Omental fat pad (tissue), 4 donors: ENCODE results near the gene NOXA1. TPM values are rescaled to one million over a fixed set of nuclear protein-coding genes. Genes with fewer than 3 reads are reported as not detected.
A peak's percentile ranks its signal among the peaks of the same experiment; 100 is the strongest.

Experiments used
- ATAC-seq: fragments of 150-250 bp; one replicate; pipeline ENCODE4 v1.9.1; 2016; ENCODE audit warnings: mild to moderate bottlenecking, moderate library complexity; ENCODE audit not compliant: low FRiP score
- DNase-seq: peaks from one replicate; pipeline ENCODE4 v3.0.0-alpha.2; 2019; ENCODE audit warnings: low spot score
- CTCF ChIP-seq, 3 donors: fragments of 450-650 bp; IDR thresholded peaks; one replicate each; pipeline ENCODE4 v1.5.1; 2016 to 2017; ENCODE audit warnings: antibody characterized with exemption in 3 of 3, mild to moderate bottlenecking in 3 of 3, moderate library complexity in 2 of 3
- total RNA-seq, 4 donors: library from RNA; depleted of rRNA; stranded (reverse); fragments of >200 nt; gene quantifications; one replicate each; pipeline ENCODE4 v1.1.0, GENCODE V29; 2016

Gene NOXA1
- total RNA-seq, 4 donors from 2014 or later: 0.84 to 3.8 (median 2.1) TPM

DNA sequence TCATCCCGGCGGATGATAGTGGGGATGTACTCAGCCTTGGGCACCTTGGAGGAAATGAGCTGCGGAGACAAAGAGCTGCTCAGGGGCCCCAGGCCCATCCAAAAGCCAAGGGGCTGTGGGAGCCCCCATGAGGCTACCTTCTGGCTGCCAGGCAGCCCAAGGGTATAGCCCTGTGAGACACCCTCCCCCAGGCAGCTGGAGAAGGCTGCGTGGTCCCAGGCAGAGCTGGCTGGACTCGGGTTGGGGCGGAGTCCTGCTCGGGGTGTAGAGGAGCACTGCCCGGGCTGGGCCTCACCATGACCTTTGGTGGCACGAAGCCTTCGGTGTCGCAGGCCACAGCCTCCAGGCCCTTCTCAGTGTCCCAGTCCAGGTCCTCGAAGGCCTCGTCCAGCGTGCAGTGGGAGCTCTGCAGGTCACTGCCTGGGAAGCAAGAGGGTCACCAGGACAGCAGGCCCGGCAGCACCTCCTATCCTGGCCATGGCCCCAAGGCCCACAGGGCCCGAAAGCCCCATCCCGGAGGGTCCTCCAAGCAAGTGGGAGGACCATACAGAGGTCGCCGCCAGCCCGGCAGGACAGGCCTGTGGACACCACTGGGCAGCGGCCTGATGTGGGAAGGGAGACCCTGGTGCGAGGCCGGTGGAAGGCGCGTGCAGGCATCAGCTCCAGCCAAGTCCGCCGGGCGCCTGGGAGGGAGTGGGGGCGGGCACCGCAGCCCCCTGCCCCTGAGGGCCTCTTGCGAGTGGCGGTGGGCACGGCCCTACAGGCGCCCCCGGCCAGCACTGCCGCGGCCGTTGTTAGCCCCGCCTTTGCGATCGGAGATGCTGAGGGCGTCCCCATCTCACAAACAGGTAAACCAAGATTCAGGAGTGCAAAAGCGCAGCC is 29.8 kb downstream of the NOXA1 start:
- no peak for TF ChIP-seq CTCF (IDR thresholded peaks at IDR 0.05)
- no peak for ATAC-seq
- DNase-seq: no peak

GRCh38 chr9:137453643-137454081 is 30.5 kb downstream of the NOXA1 start:
- DNase-seq: no peak
- TF ChIP-seq CTCF (IDR thresholded peaks at IDR 0.05): no peak
- ATAC-seq: peak; percentile 63

GRCh38 chr9:137454145-137454596 is 31.0 kb downstream of the NOXA1 start:
- DNase-seq (no peak), ATAC-seq (peak; percentile 10)
- no peak for TF ChIP-seq CTCF (IDR thresholded peaks at IDR 0.05)

DNA sequence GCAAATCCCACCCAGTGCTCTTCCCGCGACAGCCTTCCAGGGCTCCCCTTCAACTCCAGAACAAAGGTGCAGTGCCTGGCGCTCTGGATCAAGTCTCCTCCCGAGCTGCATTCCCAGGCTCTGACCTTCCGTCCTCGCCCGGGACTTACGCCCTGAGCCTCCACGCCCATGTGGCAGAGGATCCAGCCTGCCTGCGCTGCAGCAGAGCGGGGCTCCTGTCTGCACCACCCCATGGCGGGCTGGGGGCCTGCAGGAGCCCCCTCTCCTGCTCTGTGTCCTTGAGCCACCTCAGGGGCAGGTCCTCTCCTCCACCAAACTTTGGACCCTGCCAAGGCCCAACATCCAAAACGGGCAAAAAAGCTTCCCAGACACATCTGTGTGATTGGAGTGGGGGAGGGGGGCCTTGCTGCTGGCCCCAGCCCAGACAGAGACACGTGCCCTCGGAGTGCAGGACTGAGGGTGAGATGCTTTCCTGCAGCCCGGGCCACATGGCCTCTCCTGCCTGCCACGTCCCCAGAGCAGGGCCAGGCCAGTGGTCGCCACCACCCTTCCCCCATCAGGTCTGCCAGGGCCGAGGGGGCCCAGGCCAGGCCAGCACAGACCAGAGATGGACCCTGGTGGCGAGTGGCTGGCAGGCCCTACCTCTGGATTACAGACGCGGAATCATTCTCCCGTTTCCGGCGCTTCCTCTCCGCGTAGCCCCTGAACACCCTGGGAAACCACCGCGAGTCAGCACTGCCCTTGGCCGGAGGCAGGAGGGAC is 31.6 kb downstream of the NOXA1 start:
- no peak for DNase-seq
- no peak for TF ChIP-seq CTCF (IDR thresholded peaks at IDR 0.05)
- peak; percentile 7 for ATAC-seq

GRCh38 chr9:137455359-137455991 is 32.3 kb downstream of the NOXA1 start:
- DNase-seq (no peak), ATAC-seq (no peak)
- TF ChIP-seq CTCF (IDR thresholded peaks at IDR 0.05): no peak

- ATAC-seq (no peak), DNase-seq (no peak)
- no peak for TF ChIP-seq CTCF (IDR thresholded peaks at IDR 0.05)
Measured at GRCh38 chr9:137456061-137456863, 33.1 kb downstream of the NOXA1 start.
